Hepatocyte (in vitro differentiated cells): ENCODE results near the gene SGMS2. TPM values are rescaled to one million over a fixed set of nuclear protein-coding genes. Genes with fewer than 3 reads are reported as not detected.

Source experiments
- DNase-seq: peaks from one replicate; pipeline ENCODE4 v3.0.0-alpha.2; 2016; ENCODE audit warnings: low spot score
- H2AFZ ChIP-seq: fragments of 200-600 bp; sonication (generic); 2 replicates; pipeline ENCODE4 v1.6.0; 2016; ENCODE audit warnings: antibody characterized with exemption, mild to moderate bottlenecking
- H3K27ac ChIP-seq: fragments of 200-600 bp; sonication (generic); 2 replicates; pipeline ENCODE4 v1.5.1; 2016; ENCODE audit warnings: mild to moderate bottlenecking
- H3K27me3 ChIP-seq: fragments of 200-600 bp; sonication (generic); 2 replicates; pipeline ENCODE4 v1.6.1; 2016
- H3K36me3 ChIP-seq: fragments of 200-600 bp; sonication (generic); replicated peaks from 2 replicates; pipeline ENCODE4 v1.5.1; 2016; ENCODE audit warnings: low read depth; ENCODE audit not compliant: insufficient read depth
- H3K4me1 ChIP-seq: fragments of 200-600 bp; sonication (generic); 2 replicates; pipeline ENCODE4 v1.5.1; 2016; ENCODE audit warnings: mild to moderate bottlenecking, moderate library complexity; ENCODE audit not compliant: insufficient read depth
- H3K4me2 ChIP-seq: fragments of 200-600 bp; sonication (generic); 2 replicates; pipeline ENCODE4 v1.6.0; 2016
- H3K4me3 ChIP-seq: fragments of 200-600 bp; sonication (generic); 2 replicates; pipeline ENCODE4 v1.5.1; 2016; ENCODE audit warnings: mild to moderate bottlenecking
- H3K79me2 ChIP-seq: fragments of 200-600 bp; sonication (generic); 2 replicates; pipeline ENCODE4 v1.6.0; 2017; ENCODE audit warnings: mild to moderate bottlenecking
- H3K9me2 ChIP-seq: fragments of 200-600 bp; sonication (generic); replicated peaks from 2 replicates; pipeline ENCODE4 v1.6.0; 2017; ENCODE audit warnings: mild to moderate bottlenecking; ENCODE audit not compliant: insufficient read depth
- H3K9me3 ChIP-seq: fragments of 200-600 bp; sonication (generic); 2 replicates; pipeline ENCODE4 v1.5.1; 2016; ENCODE audit warnings: low read depth, mild to moderate bottlenecking
- H4K20me1 ChIP-seq: fragments of 200-600 bp; sonication (generic); 2 replicates; pipeline ENCODE4 v1.6.0; 2016; ENCODE audit warnings: mild to moderate bottlenecking; ENCODE audit not compliant: insufficient read depth, poor library complexity, severe bottlenecking
- CTCF ChIP-seq: fragments of 200-600 bp; sonication (generic); IDR thresholded peaks from 2 replicates; pipeline ENCODE4 v1.5.1; 2016; ENCODE audit warnings: antibody characterized with exemption, mild to moderate bottlenecking; ENCODE audit not compliant: poor library complexity
- EZH2 ChIP-seq: fragments of 200-600 bp; sonication (generic); IDR thresholded peaks from 2 replicates; pipeline ENCODE4 v1.6.1; 2016; ENCODE audit warnings: antibody characterized with exemption, mild to moderate bottlenecking, borderline replicate concordance
- EZH2phosphoT487 ChIP-seq: fragments of 200-600 bp; sonication (generic); IDR thresholded peaks from one replicate; pipeline ENCODE4 v1.6.1; 2018; ENCODE audit warnings: antibody characterized with exemption, mild to moderate bottlenecking, low read depth, moderate library complexity; ENCODE audit not compliant: unreplicated experiment, severe bottlenecking
- WGBS: methylation state at CpG from one replicate; pipeline ENCODE4 v1.1.6; 2016; ENCODE audit warnings: low lambda C conversion rate; ENCODE audit errors: missing lambda C conversion rate; 5-methylcytosine and 5-hydroxymethylcytosine counted together
- polyA plus RNA-seq: library from polyadenylated mRNA; unstranded; fragments of >200 nt; fragmentation: Nextera tagmentation; extraction: Ambion mirVana; gene quantifications from 2 replicates; pipeline ENCODE4 v1.2.1, GENCODE V29; 2016
- total RNA-seq: library from RNA; depleted of rRNA; stranded (reverse); fragments of >200 nt; gene quantifications from 2 replicates; pipeline ENCODE4 v1.2.3, GENCODE V29; 2014

Gene SGMS2
- total and polyA plus RNA-seq, 2 experiments from 2014 or later = 33.1 to 75.7 TPM

GRCh38 chr4:107937040-107937439 lies 112.3 kb downstream of the SGMS2 start:
- H3K4me3 ChIP-seq = no peak overlapping the region
- H3K36me3 ChIP-seq = no peaks in the 10 kb centered on the region
- peaks cover 5% of the 10 kb centered on the region for H3K27me3 ChIP-seq
- H4K20me1 ChIP-seq = no peaks in the 10 kb centered on the region
- no peaks in the 10 kb centered on the region for H3K9me3 ChIP-seq
- H3K27ac ChIP-seq = no peak overlapping the region
- H3K9me2 ChIP-seq = no peaks in the 10 kb centered on the region
- no peak overlapping the region for H3K4me2 ChIP-seq
- no peaks in the 10 kb centered on the region for H3K79me2 ChIP-seq
- 99% methylated on average over 2 of the region's 2 CpGs for WGBS
- no peak for DNase-seq
- peaks cover 4% of the 10 kb centered on the region for H3K4me1 ChIP-seq
- TF ChIP-seq EZH2 = no peak
- no peak for TF ChIP-seq EZH2phosphoT487
- TF ChIP-seq CTCF = no peak
- no peak overlapping the region for H2AFZ ChIP-seq

GRCh38 chr4:107939307-107939706 lies 114.6 kb downstream of the SGMS2 start:
- Histone ChIP-seq H3K27me3 (no peaks in the 10 kb centered on the region), H3K36me3 (no peaks in the 10 kb centered on the region), H3K4me3 (no peak overlapping the region), H2AFZ (no peak overlapping the region), H3K4me1 (no peaks in the 10 kb centered on the region), H3K79me2 (no peaks in the 10 kb centered on the region), H3K27ac (no peak overlapping the region), H3K9me3 (no peaks in the 10 kb centered on the region), H3K9me2 (no peaks in the 10 kb centered on the region), H4K20me1 (no peaks in the 10 kb centered on the region), H3K4me2 (no peak overlapping the region)
- 96% methylated on average over 1 of the region's 1 CpG for WGBS
- TF ChIP-seq EZH2 (no peak), CTCF (no peak), EZH2phosphoT487 (no peak)
- no peak for DNase-seq

- Histone ChIP-seq H2AFZ (no peak overlapping the region), H3K27me3 (no peaks in the 10 kb centered on the region), H3K9me3 (no peaks in the 10 kb centered on the region), H3K36me3 (no peaks in the 10 kb centered on the region), H3K4me1 (no peaks in the 10 kb centered on the region), H4K20me1 (no peaks in the 10 kb centered on the region), H3K79me2 (no peaks in the 10 kb centered on the region), H3K9me2 (no peaks in the 10 kb centered on the region), H3K4me2 (no peak overlapping the region), H3K4me3 (no peak overlapping the region), H3K27ac (no peak overlapping the region)
- 95% methylated on average over 3 of the region's 3 CpGs for WGBS
- no peak for DNase-seq
- TF ChIP-seq EZH2 = no peak
- TF ChIP-seq EZH2phosphoT487 = no peak
- TF ChIP-seq CTCF = no peak
Observed at GRCh38 chr4:107945809-107946208, 121.1 kb downstream of the SGMS2 start.
